Stomach (tissue), 9 donors: ENCODE measurements around the gene METTL25. TPM values are rescaled to one million over a fixed set of nuclear protein-coding genes. Genes with fewer than 3 reads are reported as not detected.

Experiments used
- DNase-seq, 2 donors: peaks; one replicate each; pipeline versions ENCODE4 v3.0.0 to v3.0.0-alpha.2; 2013 to 2019
- H3K27ac ChIP-seq, 5 donors: fragments of 200-600 bp in 4 of 5; sonication (generic) in 4 of 5; one replicate each; pipeline ENCODE4 v1.5.1; 2013 to 2019; ENCODE audit warnings: mild to moderate bottlenecking in 1 of 5, moderate library complexity in 1 of 5
- H3K27me3 ChIP-seq, 3 donors: fragments of 200-600 bp; sonication (generic); one replicate each; pipeline ENCODE4 v1.5.1; 2017 to 2019; ENCODE audit warnings: mixed run types in 1 of 3
- H3K36me3 ChIP-seq, 4 donors: fragments of 200-600 bp; sonication (generic); 1 replicate in 3 of 4; 2 replicates in 1 of 4; pipeline ENCODE4 v1.5.1; 2016 to 2019
- H3K4me1 ChIP-seq, 4 donors: fragments of 200-600 bp; sonication (generic); one replicate each; pipeline ENCODE4 v1.5.1; 2016 to 2019
- H3K4me3 ChIP-seq, 4 donors: fragments of 200-600 bp; sonication (generic) in 3 of 4; one replicate each; pipeline ENCODE4 v1.5.1; 2016 to 2019; ENCODE audit warnings: mild to moderate bottlenecking in 1 of 4
- H3K9me3 ChIP-seq, 4 donors: fragments of 200-600 bp; sonication (generic); one replicate each; pipeline ENCODE4 v1.5.1; 2016 to 2019
- EP300 ChIP-seq: sonication (generic); formaldehyde crosslinking; IDR thresholded peaks from one replicate; pipeline ENCODE4 v1.6.1; 2017; ENCODE audit warnings: antibody characterized with exemption
- POLR2A ChIP-seq, 4 donors: fragments of 450-650 bp; IDR thresholded peaks; one replicate each; pipeline ENCODE4 v1.6.1; 2016; ENCODE audit warnings: antibody characterized with exemption in 4 of 4, control low read depth in 2 of 4, mild to moderate bottlenecking in 1 of 4, moderate library complexity in 1 of 4
- POLR2AphosphoS5 ChIP-seq, 3 donors: sonication (generic); formaldehyde crosslinking; IDR thresholded peaks; one replicate each; pipeline ENCODE4 v1.6.1; 2016; ENCODE audit warnings: antibody characterized with exemption in 3 of 3
- WGBS, 5 donors: extraction: QIAGEN DNeasy Blood & Tissue Kit in 3 of 5; methylation state at CpG; one replicate each; pipeline versions ENCODE4 v1.1.5 to v1.1.7; 2013 to 2018; 5-methylcytosine and 5-hydroxymethylcytosine counted together
- intact Hi-C: fragments of 100-400 bp; cut with DNase I; formaldehyde crosslinking; loops from one replicate; pipeline ENCODE4 v1.15.1; 2023; ENCODE audit warnings: low total_unique reads
- polyA plus RNA-seq, 3 donors: library from polyadenylated mRNA; stranded (reverse); fragments of 200-250 nt; gene quantifications; one replicate each; pipeline ENCODE4 v1.2.3, GENCODE V29; 2013
- total RNA-seq, 5 donors: library from RNA; depleted of rRNA; stranded (reverse); fragments of >200 nt; gene quantifications; one replicate each; pipeline versions ENCODE4 v1.1.0 to v1.2.3, GENCODE V29; 2014 to 2016
- TF ChIP-seq, protein P1 (sequence below), 7 experiments: fragments of 450-650 bp in 4 of 7; fragments of 200-600 bp in 3 of 7; sonication (generic) in 3 of 7; IDR thresholded peaks; one replicate each; pipeline ENCODE4 v1.5.1; 2016 to 2019; ENCODE audit warnings: antibody characterized with exemption in 7 of 7, control low read depth in 2 of 7, mild to moderate bottlenecking in 1 of 7
- donor health status: healthy with polysubstance abuse.
- donor health status: Bipolar disorder and iron deficiency.
- donor health status: healthy.

The METTL25 gene
- total and polyA plus RNA-seq, 8 donors: 3.5 to 26.4 (median 10.1) TPM

GRCh38 chr12:82525616-82526015 lies 167.3 kb downstream of the METTL25 start:
- no peaks in the 10 kb centered on the region for H3K27me3 ChIP-seq
- no peak overlapping the region for H3K27ac ChIP-seq
- H3K4me3 ChIP-seq: no peak overlapping the region
- no peaks in the 10 kb centered on the region for H3K36me3 ChIP-seq
- H3K4me1 ChIP-seq: peaks cover 0 to 10% (median 0%) of the 10 kb centered on the region in 4 donors
- 90 to 95% (median 93%) methylated on average over 2 of the region's 2 CpGs for WGBS, 5 donors
- TF ChIP-seq POLR2A (IDR thresholded peaks at IDR 0.05) (no peak), EP300 (no peak), POLR2AphosphoS5 (IDR thresholded peaks at IDR 0.05) (no peak)
- TF ChIP-seq, protein P1, sequence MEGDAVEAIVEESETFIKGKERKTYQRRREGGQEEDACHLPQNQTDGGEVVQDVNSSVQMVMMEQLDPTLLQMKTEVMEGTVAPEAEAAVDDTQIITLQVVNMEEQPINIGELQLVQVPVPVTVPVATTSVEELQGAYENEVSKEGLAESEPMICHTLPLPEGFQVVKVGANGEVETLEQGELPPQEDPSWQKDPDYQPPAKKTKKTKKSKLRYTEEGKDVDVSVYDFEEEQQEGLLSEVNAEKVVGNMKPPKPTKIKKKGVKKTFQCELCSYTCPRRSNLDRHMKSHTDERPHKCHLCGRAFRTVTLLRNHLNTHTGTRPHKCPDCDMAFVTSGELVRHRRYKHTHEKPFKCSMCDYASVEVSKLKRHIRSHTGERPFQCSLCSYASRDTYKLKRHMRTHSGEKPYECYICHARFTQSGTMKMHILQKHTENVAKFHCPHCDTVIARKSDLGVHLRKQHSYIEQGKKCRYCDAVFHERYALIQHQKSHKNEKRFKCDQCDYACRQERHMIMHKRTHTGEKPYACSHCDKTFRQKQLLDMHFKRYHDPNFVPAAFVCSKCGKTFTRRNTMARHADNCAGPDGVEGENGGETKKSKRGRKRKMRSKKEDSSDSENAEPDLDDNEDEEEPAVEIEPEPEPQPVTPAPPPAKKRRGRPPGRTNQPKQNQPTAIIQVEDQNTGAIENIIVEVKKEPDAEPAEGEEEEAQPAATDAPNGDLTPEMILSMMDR (IDR thresholded peaks at IDR 0.05): no peak
- no peaks in the 10 kb centered on the region for H3K9me3 ChIP-seq
- intact Hi-C loops: no loop called here
- no peak for DNase-seq

DNA sequence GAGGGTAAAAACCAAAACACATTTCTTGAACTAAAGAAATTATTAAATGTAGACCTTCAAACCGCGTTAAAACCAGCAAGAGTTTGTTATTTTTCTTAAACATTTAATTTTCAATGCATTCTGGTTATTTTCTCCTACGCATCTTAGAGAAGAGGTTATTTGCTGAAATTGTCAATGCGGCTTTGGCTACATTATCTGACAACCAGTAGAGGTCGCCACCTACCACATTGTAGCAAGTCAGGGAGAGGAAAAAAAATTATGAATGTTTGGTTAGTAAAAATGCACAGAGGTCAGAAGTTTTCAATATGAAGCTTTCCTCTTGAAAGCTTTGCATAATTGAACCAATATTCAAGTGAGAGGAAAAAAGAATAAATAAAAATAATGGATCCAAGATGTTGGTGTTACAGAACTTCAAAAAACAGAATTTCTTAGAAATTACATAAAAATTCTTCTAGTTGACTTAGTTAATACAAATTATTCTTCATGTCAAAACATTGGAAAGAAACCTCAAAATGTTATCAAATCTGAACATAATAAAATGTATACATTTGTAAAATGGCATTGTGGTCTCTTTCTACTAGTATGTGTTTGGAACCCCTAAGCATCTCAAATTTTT lies 168.9 kb downstream of the METTL25 start:
- no peaks in the 10 kb centered on the region for H3K9me3 ChIP-seq
- no peaks in the 10 kb centered on the region for H3K27me3 ChIP-seq
- 5 to 12% (median 6%) methylated on average over 5 of the region's 5 CpGs for WGBS, 5 donors
- intact Hi-C loops: no loop called here
- no peak overlapping the region for H3K27ac ChIP-seq
- H3K4me3 ChIP-seq: no peak overlapping the region
- H3K36me3 ChIP-seq: no peaks in the 10 kb centered on the region
- TF ChIP-seq POLR2A (IDR thresholded peaks at IDR 0.05) (no peak), EP300 (no peak), POLR2AphosphoS5 (IDR thresholded peaks at IDR 0.05) (peak in 1 of 3 donors; percentile 36)
- TF ChIP-seq, protein P1 (IDR thresholded peaks at IDR 0.05): peak in 5 of 7 experiments; percentile 65 to 77 (median 74)
- peaks cover 0 to 10% (median 0%) of the 10 kb centered on the region in 4 donors for H3K4me1 ChIP-seq
- DNase-seq: peak in 1 of 2 donors; percentile 88

Other genes starting within 250 kb of the METTL25 start
- gene CCDC59, start 142 bp upstream of the METTL25 start, total RNA-seq: 10 to 100 TPM; 19.4 to 75.3 (median 43.9) TPM
- gene CCDC59, start 142 bp upstream of the METTL25 start, polyA plus RNA-seq: 10 to 100 TPM; 40.0 to 59.3 (median 51.9) TPM